ENCODE results near the gene CCDC97.

DNA sequence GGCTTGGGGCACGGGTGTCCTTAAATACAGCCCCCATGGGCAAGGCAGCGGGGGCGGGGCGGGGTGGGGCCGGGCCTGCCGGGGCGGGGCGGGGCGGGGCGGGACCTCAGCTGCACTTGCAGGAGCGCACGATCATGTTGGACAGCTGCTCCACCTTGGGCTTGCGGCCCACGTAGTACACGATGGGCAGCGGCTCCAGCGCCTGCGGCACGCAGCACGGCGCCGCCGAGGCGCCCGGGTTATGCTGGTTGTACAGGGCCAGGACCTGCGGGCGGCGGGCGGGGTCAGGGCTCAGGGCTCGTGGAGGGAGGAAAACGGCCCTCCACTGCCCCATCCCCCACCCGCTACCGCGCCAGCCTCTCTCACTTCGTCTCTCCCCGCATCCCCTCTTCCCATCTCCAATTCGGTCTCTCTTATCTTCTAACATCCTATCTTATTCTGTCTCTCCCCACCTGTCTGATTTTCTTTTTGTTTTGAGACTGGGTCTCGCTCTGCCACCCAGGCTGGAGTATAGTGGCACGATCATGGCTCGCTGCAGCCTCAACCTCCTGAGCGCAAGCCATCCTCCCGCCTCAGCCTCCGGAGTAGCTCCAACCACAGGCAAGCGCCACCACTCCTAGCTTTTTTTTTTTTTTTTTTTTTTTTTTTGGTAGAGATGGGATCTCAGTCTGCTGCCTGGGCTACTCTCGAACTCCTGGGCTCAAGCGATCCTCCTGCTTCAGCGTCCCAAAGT lies 21.1 kb downstream of the CCDC97 start:
- TF ChIP-seq POLR2A (IDR thresholded peaks at IDR 0.05) = no peak
- TF ChIP-seq, protein P1, sequence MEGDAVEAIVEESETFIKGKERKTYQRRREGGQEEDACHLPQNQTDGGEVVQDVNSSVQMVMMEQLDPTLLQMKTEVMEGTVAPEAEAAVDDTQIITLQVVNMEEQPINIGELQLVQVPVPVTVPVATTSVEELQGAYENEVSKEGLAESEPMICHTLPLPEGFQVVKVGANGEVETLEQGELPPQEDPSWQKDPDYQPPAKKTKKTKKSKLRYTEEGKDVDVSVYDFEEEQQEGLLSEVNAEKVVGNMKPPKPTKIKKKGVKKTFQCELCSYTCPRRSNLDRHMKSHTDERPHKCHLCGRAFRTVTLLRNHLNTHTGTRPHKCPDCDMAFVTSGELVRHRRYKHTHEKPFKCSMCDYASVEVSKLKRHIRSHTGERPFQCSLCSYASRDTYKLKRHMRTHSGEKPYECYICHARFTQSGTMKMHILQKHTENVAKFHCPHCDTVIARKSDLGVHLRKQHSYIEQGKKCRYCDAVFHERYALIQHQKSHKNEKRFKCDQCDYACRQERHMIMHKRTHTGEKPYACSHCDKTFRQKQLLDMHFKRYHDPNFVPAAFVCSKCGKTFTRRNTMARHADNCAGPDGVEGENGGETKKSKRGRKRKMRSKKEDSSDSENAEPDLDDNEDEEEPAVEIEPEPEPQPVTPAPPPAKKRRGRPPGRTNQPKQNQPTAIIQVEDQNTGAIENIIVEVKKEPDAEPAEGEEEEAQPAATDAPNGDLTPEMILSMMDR (IDR thresholded peaks at IDR 0.05 in 4 of 5, conservative IDR thresholded peaks at IDR 0.05 in 1 of 5) = no peak

Data from gastrocnemius medialis (tissue), 4 donors.